Aorta (tissue), 5 donors: ENCODE measurements around the gene IL1RAPL1. TPM values are rescaled to one million over a fixed set of nuclear protein-coding genes. Genes with fewer than 3 reads are reported as not detected.

Experiments
- ATAC-seq: fragments of 200-7000 bp; cut with Tn5 transposase; one replicate; pipeline ENCODE4 v1.9.1; 2022; ENCODE audit warnings: moderate library complexity; ENCODE audit not compliant: low FRiP score
- DNase-seq, 2 donors: peaks; one replicate each; pipeline ENCODE4 v3.0.0-alpha.2; 2020
- H3K27ac ChIP-seq, 2 donors: one replicate each; pipeline ENCODE4 v1.5.1; 2013; ENCODE audit warnings: low read length in 2 of 2, mild to moderate bottlenecking in 2 of 2, moderate library complexity in 2 of 2, control low read depth in 1 of 2, inconsistent platforms in 1 of 2, low read depth in 1 of 2
- H3K27me3 ChIP-seq, 2 donors: one replicate each; pipeline ENCODE4 v1.6.1; 2013; ENCODE audit warnings: control low read depth in 1 of 2, low read length in 1 of 2, mild to moderate bottlenecking in 1 of 2, moderate library complexity in 1 of 2; ENCODE audit not compliant: insufficient read depth in 2 of 2, control insufficient read depth in 1 of 2
- H3K36me3 ChIP-seq, 2 donors: one replicate each; pipeline ENCODE4 v1.6.1; 2013; ENCODE audit warnings: control low read depth in 1 of 2, low read length in 1 of 2, mild to moderate bottlenecking in 1 of 2; ENCODE audit not compliant: insufficient read depth in 2 of 2, control insufficient read depth in 1 of 2
- H3K4me1 ChIP-seq, 2 donors: one replicate each; pipeline ENCODE4 v1.6.1; 2013; ENCODE audit warnings: low read length in 2 of 2, control low read depth in 1 of 2, mild to moderate bottlenecking in 1 of 2, moderate library complexity in 1 of 2; ENCODE audit not compliant: insufficient read depth in 2 of 2, control insufficient read depth in 1 of 2
- H3K4me3 ChIP-seq, 2 donors: one replicate each; pipeline ENCODE4 v1.5.1; 2013; ENCODE audit warnings: low read length in 2 of 2, control low read depth in 1 of 2, mild to moderate bottlenecking in 1 of 2
- H3K9me3 ChIP-seq: one replicate; pipeline ENCODE4 v1.6.1; 2013; ENCODE audit warnings: mild to moderate bottlenecking, low read length; ENCODE audit not compliant: control insufficient read depth
- WGBS, 2 donors: extraction: QIAGEN DNeasy Blood & Tissue Kit; methylation state at CpG; one replicate each; pipeline ENCODE4 v1.1.7; 2013; 5-methylcytosine and 5-hydroxymethylcytosine counted together
- intact Hi-C, 2 donors: fragments of 100-400 bp; cut with DNase I; formaldehyde crosslinking; loops; one replicate each; pipeline versions ENCODE4 v1.14.2 to v1.15.0; 2022
- polyA plus RNA-seq, 2 donors: library from polyadenylated mRNA; stranded (reverse); fragments of 200-250 nt; gene quantifications; one replicate each; pipeline ENCODE4 v1.2.3, GENCODE V29; 2013
- total RNA-seq, 2 donors: library from RNA; stranded (reverse); fragmentation: NEBNext Ultra II Directional; extraction: Animal tissue kit (Norgen Biotek cat#: 25700); gene quantifications; one replicate each; pipeline ENCODE4 v1.2.1, GENCODE V29; 2021
- donor health status: healthy with polysubstance abuse.
- donor health status: Bipolar disorder and iron deficiency.
- donor health status: DM: no; HTN: no; CAD: no.
- donor health status: DM: no; HTN: no; CAD: no.
- donor health status: DM: yes; HTN: yes; CAD: no.

Gene IL1RAPL1
- total and polyA plus RNA-seq, 4 donors: 0.24 to 0.26 TPM; not detected in 2

GRCh38 chrX:29852767-29853166 is 1265.5 kb downstream of the IL1RAPL1 start:
- no peaks in the 10 kb centered on the region for H3K9me3 ChIP-seq
- H3K36me3 ChIP-seq: no peaks in the 10 kb centered on the region
- no peaks in the 10 kb centered on the region for H3K27me3 ChIP-seq
- H3K27ac ChIP-seq: no peak overlapping the region
- H3K4me1 ChIP-seq: no peaks in the 10 kb centered on the region
- ATAC-seq (no peak), DNase-seq (no peak)
- intact Hi-C loops: no loop called here
- no peak overlapping the region for H3K4me3 ChIP-seq

DNA sequence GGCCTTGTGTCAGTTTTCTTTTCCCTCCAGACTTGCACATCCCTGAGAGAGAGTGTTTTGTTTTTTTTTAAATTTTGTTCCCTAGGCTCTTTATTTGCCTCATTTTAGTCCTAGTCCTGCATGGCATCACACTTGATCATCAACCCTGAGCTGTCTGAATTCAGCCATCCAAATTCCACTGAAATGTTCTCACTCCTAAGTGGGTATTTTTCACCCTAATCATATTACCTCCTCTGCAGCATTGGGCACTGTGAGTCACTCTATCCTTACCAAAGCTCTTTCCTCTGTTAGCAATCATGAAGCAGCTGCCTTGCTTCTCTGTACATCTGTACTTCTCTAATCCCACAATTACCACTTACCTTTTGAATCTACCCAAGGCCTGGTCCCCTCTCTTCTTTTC is 1271.5 kb downstream of the IL1RAPL1 start:
- intact Hi-C loops: no loop called here
- no peaks in the 10 kb centered on the region for H3K27me3 ChIP-seq
- H3K36me3 ChIP-seq: no peaks in the 10 kb centered on the region
- DNase-seq (no peak), ATAC-seq (no peak)
- H3K4me3 ChIP-seq: no peak overlapping the region
- H3K4me1 ChIP-seq: no peaks in the 10 kb centered on the region
- no peak overlapping the region for H3K27ac ChIP-seq
- no peaks in the 10 kb centered on the region for H3K9me3 ChIP-seq

GRCh38 chrX:29862126-29862677 is 1275.0 kb downstream of the IL1RAPL1 start:
- Histone ChIP-seq H3K4me3 (no peak overlapping the region), H3K36me3 (no peaks in the 10 kb centered on the region), H3K27ac (no peak overlapping the region), H3K27me3 (no peaks in the 10 kb centered on the region), H3K9me3 (no peaks in the 10 kb centered on the region), H3K4me1 (no peaks in the 10 kb centered on the region)
- ATAC-seq (no peak), DNase-seq (no peak)
- intact Hi-C loops: no loop called here
- 62 to 78% methylated on average over 7 of the region's 7 CpGs for WGBS, 2 donors

GRCh38 chrX:29867971-29868370 is 1280.7 kb downstream of the IL1RAPL1 start:
- DNase-seq (no peak), ATAC-seq (no peak)
- no peak overlapping the region for H3K4me3 ChIP-seq
- no peak overlapping the region for H3K27ac ChIP-seq
- H3K36me3 ChIP-seq: no peaks in the 10 kb centered on the region
- WGBS, 2 donors: 74 to 87% methylated on average over 4 of the region's 4 CpGs
- no peaks in the 10 kb centered on the region for H3K4me1 ChIP-seq
- no peaks in the 10 kb centered on the region for H3K27me3 ChIP-seq
- intact Hi-C loops: no loop called here
- no peaks in the 10 kb centered on the region for H3K9me3 ChIP-seq

DNA sequence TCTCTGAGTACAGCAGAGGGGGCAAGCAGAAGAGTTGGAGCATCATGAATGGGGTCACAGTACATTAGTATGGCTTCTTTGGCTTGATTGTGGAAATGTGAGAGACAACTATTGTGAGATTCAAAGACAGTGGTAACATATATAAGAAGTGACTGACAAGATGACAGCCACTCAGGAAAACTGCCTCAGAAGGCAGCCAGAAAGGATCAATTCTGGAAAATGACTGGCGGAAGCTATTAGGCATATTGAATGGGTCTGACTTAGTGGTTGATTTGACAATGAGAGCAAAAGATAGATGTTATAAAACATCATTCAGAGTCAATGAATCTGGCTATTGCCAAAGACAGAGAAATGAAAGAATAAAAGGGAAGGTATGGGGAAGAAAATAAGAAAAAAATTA is 1282.6 kb downstream of the IL1RAPL1 start:
- DNase-seq: no peak
- no peak for ATAC-seq
- intact Hi-C loops: no loop called here
- WGBS, 2 donors: 97 to 99% methylated on average over 1 of the region's 1 CpG
- Histone ChIP-seq H3K36me3 (no peaks in the 10 kb centered on the region), H3K27ac (no peak overlapping the region), H3K4me3 (no peak overlapping the region), H3K4me1 (no peaks in the 10 kb centered on the region), H3K27me3 (no peaks in the 10 kb centered on the region), H3K9me3 (no peaks in the 10 kb centered on the region)

DNA sequence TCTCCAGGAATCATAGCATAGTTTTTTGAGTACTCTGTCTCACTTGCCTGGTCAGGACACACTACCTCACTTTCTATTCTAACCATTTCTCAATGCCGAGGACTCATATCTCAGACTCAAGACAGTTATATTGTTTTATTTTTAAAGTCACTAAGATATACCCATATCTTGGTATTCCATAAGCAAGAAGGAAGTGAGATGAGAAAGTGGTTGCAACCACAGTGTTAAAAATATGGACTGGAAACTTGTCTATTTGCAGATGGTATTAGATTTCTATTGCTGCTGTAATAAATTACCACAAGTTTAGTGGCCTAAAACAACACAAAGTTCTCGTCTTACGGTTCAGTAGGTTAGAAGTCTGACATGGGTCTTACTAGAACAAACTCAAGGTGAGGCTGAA is 1283.4 kb downstream of the IL1RAPL1 start:
- WGBS, 2 donors: 74 to 88% methylated on average over 3 of the region's 3 CpGs
- no peak overlapping the region for H3K27ac ChIP-seq
- no peaks in the 10 kb centered on the region for H3K9me3 ChIP-seq
- H3K36me3 ChIP-seq: no peaks in the 10 kb centered on the region
- H3K27me3 ChIP-seq: no peaks in the 10 kb centered on the region
- DNase-seq (no peak), ATAC-seq (no peak)
- no peaks in the 10 kb centered on the region for H3K4me1 ChIP-seq
- H3K4me3 ChIP-seq: no peak overlapping the region
- intact Hi-C loops: no loop called here

- intact Hi-C loops: no loop called here
- no peaks in the 10 kb centered on the region for H3K27me3 ChIP-seq
- DNase-seq (no peak), ATAC-seq (no peak)
- no peak overlapping the region for H3K27ac ChIP-seq
- no peak overlapping the region for H3K4me3 ChIP-seq
- no peaks in the 10 kb centered on the region for H3K9me3 ChIP-seq
- no peaks in the 10 kb centered on the region for H3K36me3 ChIP-seq
- WGBS, 2 donors: 87% methylated on average over 2 of the region's 2 CpGs
- H3K4me1 ChIP-seq: no peaks in the 10 kb centered on the region
Measured at GRCh38 chrX:29872831-29873230, 1285.6 kb downstream of the IL1RAPL1 start.

- H3K36me3 ChIP-seq: no peaks in the 10 kb centered on the region
- H3K4me1 ChIP-seq: no peaks in the 10 kb centered on the region
- H3K27ac ChIP-seq: no peak overlapping the region
- H3K27me3 ChIP-seq: no peaks in the 10 kb centered on the region
- DNase-seq (no peak), ATAC-seq (no peak)
- no peak overlapping the region for H3K4me3 ChIP-seq
- 62 to 95% methylated on average over 4 of the region's 4 CpGs for WGBS, 2 donors
- intact Hi-C loops: no loop called here
- no peaks in the 10 kb centered on the region for H3K9me3 ChIP-seq
Measured at GRCh38 chrX:29876733-29877132, 1289.5 kb downstream of the IL1RAPL1 start.

GRCh38 chrX:29880977-29881376 is 1293.7 kb downstream of the IL1RAPL1 start:
- no peaks in the 10 kb centered on the region for H3K27me3 ChIP-seq
- no peaks in the 10 kb centered on the region for H3K4me1 ChIP-seq
- no peak for DNase-seq
- H3K4me3 ChIP-seq: no peak overlapping the region
- intact Hi-C loops: no loop called here
- H3K36me3 ChIP-seq: no peaks in the 10 kb centered on the region
- H3K9me3 ChIP-seq: no peaks in the 10 kb centered on the region
- WGBS, 2 donors: 65 to 89% methylated on average over 3 of the region's 3 CpGs
- H3K27ac ChIP-seq: no peak overlapping the region
- ATAC-seq: no peak
